H1 (cell line): ENCODE data around the gene TOR1A. TPM values are rescaled to one million over a fixed set of nuclear protein-coding genes. Genes with fewer than 3 reads are reported as not detected.

ENCODE experiments used
- CTBP2 ChIP-seq: IDR thresholded peaks from 2 replicates; pipeline ENCODE4 v1.7.0; 2011; ENCODE audit warnings: borderline replicate concordance, mild to moderate bottlenecking, moderate library complexity, mixed read lengths, low read length; ENCODE audit not compliant: insufficient read depth, insufficient read length
- E2F6 ChIP-seq: IDR thresholded peaks from 2 replicates; pipeline ENCODE4 v1.6.1; 2012; ENCODE audit warnings: inconsistent platforms
- HDAC2 ChIP-seq, 2 experiments: fragments of 300-600 bp in 1 of 2; sonication (generic) in 1 of 2; IDR thresholded peaks; 2 replicates each; pipeline ENCODE4 v1.6.1; 2011 to 2012; ENCODE audit warnings: low read depth in 2 of 2, low read length in 2 of 2, mild to moderate bottlenecking in 2 of 2, moderate library complexity in 2 of 2, borderline replicate concordance in 1 of 2, inconsistent platforms in 1 of 2
- JUND ChIP-seq: IDR thresholded peaks from 2 replicates; pipeline ENCODE4 v1.6.1; 2011; ENCODE audit warnings: mild to moderate bottlenecking, improper control_type of control experiment, low read length
- RAD21 ChIP-seq, 2 experiments: IDR thresholded peaks in 1 of 2; conservative IDR thresholded peaks in 1 of 2; 2 replicates each; pipeline ENCODE4 v1.6.1; 2011; ENCODE audit warnings: low read depth in 2 of 2, low read length in 2 of 2, improper control_type of control experiment in 1 of 2, inconsistent platforms in 1 of 2, mild to moderate bottlenecking in 1 of 2, moderate library complexity in 1 of 2
- polyA plus RNA-seq, 7 experiments: library from polyadenylated mRNA; depleted of rRNA in 3 of 7; stranded (reverse) in 5 of 7; unstranded in 2 of 7; fragments of >200 nt in 5 of 7; fragments of 200-250 nt in 2 of 7; gene quantifications; 1 replicate in 5 of 7; 2 replicates in 1 of 7; 4 replicates in 1 of 7; pipeline versions ENCODE4 v1.2.1 to v1.2.3, GENCODE V29; 2011 to 2013; ENCODE audit warnings: missing spikeins in 2 of 7, mixed read lengths in 2 of 7
- total RNA-seq: library from RNA; stranded (reverse); fragmentation: NEBNext Ultra II Directional; extraction: Animal tissue kit (Norgen Biotek cat#: 25700); gene quantifications from 2 replicates; pipeline ENCODE4 v1.2.1, GENCODE V29; 2021
- TF ChIP-seq, protein P1 (sequence below): fragments of 300-600 bp; sonication (generic); IDR thresholded peaks from 2 replicates; pipeline ENCODE4 v1.7.1; 2012; ENCODE audit warnings: low read length, moderate library complexity, mild to moderate bottlenecking, inconsistent platforms; ENCODE audit not compliant: insufficient replicate concordance

TOR1A gene
- total and polyA plus RNA-seq, 2 of the 8 experiments (the other 6 are each of a cell fraction or from before 2014, with no cell fraction given): 37.6 to 46.7 TPM

DNA sequence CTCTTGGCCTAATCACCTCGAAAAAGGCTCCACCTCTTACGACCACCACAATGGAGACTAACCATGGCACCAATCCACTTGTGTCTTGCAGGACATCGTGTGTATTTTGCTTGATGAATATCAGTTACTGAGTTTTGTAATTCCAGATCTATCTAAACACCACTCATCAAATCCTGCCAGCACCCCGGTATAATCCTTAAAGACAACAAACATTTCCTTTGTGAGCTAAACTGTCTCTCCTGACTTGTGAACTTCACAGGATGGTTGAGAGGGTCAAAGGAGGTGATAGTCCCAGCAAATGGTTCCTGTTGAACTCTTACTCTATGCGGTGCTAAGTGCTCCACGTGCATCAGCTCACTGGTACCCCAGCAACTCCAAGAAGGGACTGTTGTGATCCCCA lies 25.0 kb downstream of the TOR1A start (continued):
- TF ChIP-seq RAD21 (IDR thresholded peaks at IDR 0.05 in 1 of 2, conservative IDR thresholded peaks at IDR 0.05 in 1 of 2; ENCODE audit: low read depth in 2 of 2, low read length in 2 of 2) (no peak), HDAC2 (IDR thresholded peaks at IDR 0.05; ENCODE audit: borderline replicate concordance in 1 of 2, low read depth in 2 of 2, low read length in 2 of 2) (no peak), E2F6 (no peak), CTBP2 (no peak), JUND (no peak)
- TF ChIP-seq, protein P1, sequence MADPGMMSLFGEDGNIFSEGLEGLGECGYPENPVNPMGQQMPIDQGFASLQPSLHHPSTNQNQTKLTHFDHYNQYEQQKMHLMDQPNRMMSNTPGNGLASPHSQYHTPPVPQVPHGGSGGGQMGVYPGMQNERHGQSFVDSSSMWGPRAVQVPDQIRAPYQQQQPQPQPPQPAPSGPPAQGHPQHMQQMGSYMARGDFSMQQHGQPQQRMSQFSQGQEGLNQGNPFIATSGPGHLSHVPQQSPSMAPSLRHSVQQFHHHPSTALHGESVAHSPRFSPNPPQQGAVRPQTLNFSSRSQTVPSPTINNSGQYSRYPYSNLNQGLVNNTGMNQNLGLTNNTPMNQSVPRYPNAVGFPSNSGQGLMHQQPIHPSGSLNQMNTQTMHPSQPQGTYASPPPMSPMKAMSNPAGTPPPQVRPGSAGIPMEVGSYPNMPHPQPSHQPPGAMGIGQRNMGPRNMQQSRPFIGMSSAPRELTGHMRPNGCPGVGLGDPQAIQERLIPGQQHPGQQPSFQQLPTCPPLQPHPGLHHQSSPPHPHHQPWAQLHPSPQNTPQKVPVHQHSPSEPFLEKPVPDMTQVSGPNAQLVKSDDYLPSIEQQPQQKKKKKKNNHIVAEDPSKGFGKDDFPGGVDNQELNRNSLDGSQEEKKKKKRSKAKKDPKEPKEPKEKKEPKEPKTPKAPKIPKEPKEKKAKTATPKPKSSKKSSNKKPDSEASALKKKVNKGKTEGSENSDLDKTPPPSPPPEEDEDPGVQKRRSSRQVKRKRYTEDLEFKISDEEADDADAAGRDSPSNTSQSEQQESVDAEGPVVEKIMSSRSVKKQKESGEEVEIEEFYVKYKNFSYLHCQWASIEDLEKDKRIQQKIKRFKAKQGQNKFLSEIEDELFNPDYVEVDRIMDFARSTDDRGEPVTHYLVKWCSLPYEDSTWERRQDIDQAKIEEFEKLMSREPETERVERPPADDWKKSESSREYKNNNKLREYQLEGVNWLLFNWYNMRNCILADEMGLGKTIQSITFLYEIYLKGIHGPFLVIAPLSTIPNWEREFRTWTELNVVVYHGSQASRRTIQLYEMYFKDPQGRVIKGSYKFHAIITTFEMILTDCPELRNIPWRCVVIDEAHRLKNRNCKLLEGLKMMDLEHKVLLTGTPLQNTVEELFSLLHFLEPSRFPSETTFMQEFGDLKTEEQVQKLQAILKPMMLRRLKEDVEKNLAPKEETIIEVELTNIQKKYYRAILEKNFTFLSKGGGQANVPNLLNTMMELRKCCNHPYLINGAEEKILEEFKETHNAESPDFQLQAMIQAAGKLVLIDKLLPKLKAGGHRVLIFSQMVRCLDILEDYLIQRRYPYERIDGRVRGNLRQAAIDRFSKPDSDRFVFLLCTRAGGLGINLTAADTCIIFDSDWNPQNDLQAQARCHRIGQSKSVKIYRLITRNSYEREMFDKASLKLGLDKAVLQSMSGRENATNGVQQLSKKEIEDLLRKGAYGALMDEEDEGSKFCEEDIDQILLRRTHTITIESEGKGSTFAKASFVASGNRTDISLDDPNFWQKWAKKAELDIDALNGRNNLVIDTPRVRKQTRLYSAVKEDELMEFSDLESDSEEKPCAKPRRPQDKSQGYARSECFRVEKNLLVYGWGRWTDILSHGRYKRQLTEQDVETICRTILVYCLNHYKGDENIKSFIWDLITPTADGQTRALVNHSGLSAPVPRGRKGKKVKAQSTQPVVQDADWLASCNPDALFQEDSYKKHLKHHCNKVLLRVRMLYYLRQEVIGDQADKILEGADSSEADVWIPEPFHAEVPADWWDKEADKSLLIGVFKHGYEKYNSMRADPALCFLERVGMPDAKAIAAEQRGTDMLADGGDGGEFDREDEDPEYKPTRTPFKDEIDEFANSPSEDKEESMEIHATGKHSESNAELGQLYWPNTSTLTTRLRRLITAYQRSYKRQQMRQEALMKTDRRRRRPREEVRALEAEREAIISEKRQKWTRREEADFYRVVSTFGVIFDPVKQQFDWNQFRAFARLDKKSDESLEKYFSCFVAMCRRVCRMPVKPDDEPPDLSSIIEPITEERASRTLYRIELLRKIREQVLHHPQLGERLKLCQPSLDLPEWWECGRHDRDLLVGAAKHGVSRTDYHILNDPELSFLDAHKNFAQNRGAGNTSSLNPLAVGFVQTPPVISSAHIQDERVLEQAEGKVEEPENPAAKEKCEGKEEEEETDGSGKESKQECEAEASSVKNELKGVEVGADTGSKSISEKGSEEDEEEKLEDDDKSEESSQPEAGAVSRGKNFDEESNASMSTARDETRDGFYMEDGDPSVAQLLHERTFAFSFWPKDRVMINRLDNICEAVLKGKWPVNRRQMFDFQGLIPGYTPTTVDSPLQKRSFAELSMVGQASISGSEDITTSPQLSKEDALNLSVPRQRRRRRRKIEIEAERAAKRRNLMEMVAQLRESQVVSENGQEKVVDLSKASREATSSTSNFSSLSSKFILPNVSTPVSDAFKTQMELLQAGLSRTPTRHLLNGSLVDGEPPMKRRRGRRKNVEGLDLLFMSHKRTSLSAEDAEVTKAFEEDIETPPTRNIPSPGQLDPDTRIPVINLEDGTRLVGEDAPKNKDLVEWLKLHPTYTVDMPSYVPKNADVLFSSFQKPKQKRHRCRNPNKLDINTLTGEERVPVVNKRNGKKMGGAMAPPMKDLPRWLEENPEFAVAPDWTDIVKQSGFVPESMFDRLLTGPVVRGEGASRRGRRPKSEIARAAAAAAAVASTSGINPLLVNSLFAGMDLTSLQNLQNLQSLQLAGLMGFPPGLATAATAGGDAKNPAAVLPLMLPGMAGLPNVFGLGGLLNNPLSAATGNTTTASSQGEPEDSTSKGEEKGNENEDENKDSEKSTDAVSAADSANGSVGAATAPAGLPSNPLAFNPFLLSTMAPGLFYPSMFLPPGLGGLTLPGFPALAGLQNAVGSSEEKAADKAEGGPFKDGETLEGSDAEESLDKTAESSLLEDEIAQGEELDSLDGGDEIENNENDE: no peak
